ENCODE data around the gene PSIP1. TPM values are rescaled to one million over a fixed set of nuclear protein-coding genes. Genes with fewer than 3 reads are reported as not detected.
"Not testable (repeated sequence)": the region's sequence is repeated elsewhere in the genome, so short reads cannot be mapped to it uniquely, and the experiment has no call there.

The PSIP1 gene
- total RNA-seq, 1 experiment from 2014 or later, result 31.5 TPM

GRCh38 chr9:15505921-15506320 is 4.8 kb downstream of the PSIP1 start:
- DNase-seq (ENCODE audit: low read depth), result no peak

- DNase-seq (ENCODE audit: low read depth), result no peak
Observed at GRCh38 chr9:15501803-15502202, 9.0 kb downstream of the PSIP1 start.

GRCh38 chr9:15501179-15501578 is 9.6 kb downstream of the PSIP1 start:
- no peak for DNase-seq (ENCODE audit: low read depth)

GRCh38 chr9:15499139-15499538 is 11.6 kb downstream of the PSIP1 start:
- DNase-seq (ENCODE audit: low read depth), result no peak

- DNase-seq (ENCODE audit: low read depth), result no peak
Observed at GRCh38 chr9:15498246-15498995, 12.3 kb downstream of the PSIP1 start.

GRCh38 chr9:15492485-15493150 is 18.2 kb downstream of the PSIP1 start:
- DNase-seq (ENCODE audit: low read depth), result no peak

- DNase-seq (ENCODE audit: low read depth), result no peak
Observed at GRCh38 chr9:15491950-15492349, 18.8 kb downstream of the PSIP1 start.

GRCh38 chr9:15485836-15486666 is 24.7 kb downstream of the PSIP1 start:
- no peak for DNase-seq (ENCODE audit: low read depth)

GRCh38 chr9:15484802-15485201 is 26.0 kb downstream of the PSIP1 start:
- no peak for DNase-seq (ENCODE audit: low read depth)

- no peak for DNase-seq (ENCODE audit: low read depth)
Observed at GRCh38 chr9:15482146-15482545, 28.6 kb downstream of the PSIP1 start.

GRCh38 chr9:15480028-15480427 is 30.7 kb downstream of the PSIP1 start:
- no peak for DNase-seq (ENCODE audit: low read depth)

- DNase-seq (ENCODE audit: low read depth), result no peak
Observed at GRCh38 chr9:15475923-15476536, 34.7 kb downstream of the PSIP1 start.

- no peak for DNase-seq (ENCODE audit: low read depth)
Observed at GRCh38 chr9:15469862-15470261, 40.9 kb downstream of the PSIP1 start.

GRCh38 chr9:15469406-15469805 is 41.4 kb downstream of the PSIP1 start:
- no peak for DNase-seq (ENCODE audit: low read depth)

GRCh38 chr9:15468145-15468544 is 42.6 kb downstream of the PSIP1 start:
- no peak for DNase-seq (ENCODE audit: low read depth)

- no peak for DNase-seq (ENCODE audit: low read depth)
Observed at GRCh38 chr9:15461601-15462000, 49.2 kb downstream of the PSIP1 start.

- DNase-seq (ENCODE audit: low read depth), result no peak
Observed at GRCh38 chr9:15461056-15461455, 49.7 kb downstream of the PSIP1 start.

GRCh38 chr9:15453956-15454355 is 56.8 kb downstream of the PSIP1 start:
- no peak for DNase-seq (ENCODE audit: low read depth)

- DNase-seq (ENCODE audit: low read depth), result no peak
Observed at GRCh38 chr9:15444141-15444540, 66.6 kb downstream of the PSIP1 start.

- DNase-seq (ENCODE audit: low read depth), result not testable (repeated sequence)
Observed at GRCh38 chr9:15442264-15442663, 68.5 kb downstream of the PSIP1 start.

- DNase-seq (ENCODE audit: low read depth), result not testable (repeated sequence)
Observed at GRCh38 chr9:15441841-15442240, 68.9 kb downstream of the PSIP1 start.

GRCh38 chr9:15438891-15439290 is 71.9 kb downstream of the PSIP1 start:
- no peak for DNase-seq (ENCODE audit: low read depth)
